Uterus (tissue), 4 donors: Measurements from ENCODE around the gene PAK3. TPM values are rescaled to one million over a fixed set of nuclear protein-coding genes. Genes with fewer than 3 reads are reported as not detected.

Experiments
- DNase-seq, 2 donors: peaks; one replicate each; pipeline ENCODE4 v3.0.0-alpha.2; 2019 to 2020
- H3K27ac ChIP-seq, 2 donors: fragments of 200-600 bp; sonication (generic); 1 replicate in 1 of 2; 2 replicates in 1 of 2; pipeline ENCODE4 v1.5.1; 2016 to 2018
- H3K27me3 ChIP-seq, 2 donors: fragments of 200-600 bp; sonication (generic); one replicate each; pipeline ENCODE4 v1.5.1; 2018 to 2019; ENCODE audit warnings: control low read depth in 1 of 2
- H3K36me3 ChIP-seq, 2 donors: fragments of 200-600 bp; sonication (generic); one replicate each; pipeline ENCODE4 v1.5.1; 2019; ENCODE audit warnings: control low read depth in 1 of 2
- H3K4me1 ChIP-seq, 2 donors: fragments of 200-600 bp; sonication (generic); one replicate each; pipeline ENCODE4 v1.5.1; 2018 to 2019; ENCODE audit warnings: control low read depth in 1 of 2
- H3K4me3 ChIP-seq, 2 donors: fragments of 200-600 bp; sonication (generic); 1 replicate in 1 of 2; 2 replicates in 1 of 2; pipeline ENCODE4 v1.5.1; 2018 to 2019; ENCODE audit warnings: mild to moderate bottlenecking in 1 of 2
- H3K9me3 ChIP-seq, 2 donors: fragments of 200-600 bp; sonication (generic); one replicate each; pipeline ENCODE4 v1.5.1; 2019; ENCODE audit warnings: control low read depth in 1 of 2
- CTCF ChIP-seq, 4 experiments: fragments of 200-600 bp in 2 of 4; fragments of 450-650 bp in 2 of 4; sonication (generic) in 2 of 4; IDR thresholded peaks; one replicate each; pipeline ENCODE4 v1.5.1; 2016 to 2019; ENCODE audit warnings: antibody characterized with exemption in 4 of 4, mild to moderate bottlenecking in 2 of 4, moderate library complexity in 1 of 4
- POLR2A ChIP-seq, 2 donors: fragments of 450-650 bp; IDR thresholded peaks; one replicate each; pipeline ENCODE4 v1.6.1; 2016; ENCODE audit warnings: antibody characterized with exemption in 2 of 2, mild to moderate bottlenecking in 1 of 2, moderate library complexity in 1 of 2
- intact Hi-C: fragments of 100-400 bp; cut with DNase I; formaldehyde crosslinking; loops from one replicate; pipeline ENCODE4 v1.15.1; 2023; ENCODE audit warnings: low total_unique reads
- total RNA-seq, 4 donors: library from RNA; depleted of rRNA in 3 of 4; stranded (reverse); fragments of >200 nt in 3 of 4; gene quantifications; one replicate each; pipeline versions ENCODE4 v1.1.0 to v1.2.4, GENCODE V29; 2014 to 2023
- donor health status: DM: yes; HTN: yes; CAD: no.

PAK3 gene
- total RNA-seq, 4 donors from 2014 or later = 2.1 to 24.8 (median 14.9) TPM

GRCh38 chrX:111116666-111117065 lies 20.7 kb downstream of the PAK3 start:
- Histone ChIP-seq H3K27ac (no peak overlapping the region), H3K9me3 (no peaks in the 10 kb centered on the region), H3K27me3 (no peaks in the 10 kb centered on the region), H3K36me3 (no peaks in the 10 kb centered on the region), H3K4me3 (no peak overlapping the region), H3K4me1 (no peaks in the 10 kb centered on the region)
- intact Hi-C loops = no loop called here
- TF ChIP-seq POLR2A (IDR thresholded peaks at IDR 0.05) (no peak), CTCF (IDR thresholded peaks at IDR 0.05) (no peak)
- no peak for DNase-seq

- Histone ChIP-seq H3K4me1 (no peaks in the 10 kb centered on the region), H3K9me3 (no peaks in the 10 kb centered on the region), H3K27me3 (no peaks in the 10 kb centered on the region), H3K4me3 (no peak overlapping the region), H3K27ac (no peak overlapping the region), H3K36me3 (no peaks in the 10 kb centered on the region)
- DNase-seq = no peak
- intact Hi-C loops = no loop called here
- no peak for TF ChIP-seq POLR2A (IDR thresholded peaks at IDR 0.05)
- no peak for TF ChIP-seq CTCF (IDR thresholded peaks at IDR 0.05)
Observed at GRCh38 chrX:111119341-111119740, 23.4 kb downstream of the PAK3 start.

- intact Hi-C loops = no loop called here
Observed at GRCh38 chrX:111123125-111123524, 27.1 kb downstream of the PAK3 start.

GRCh38 chrX:111123606-111124179 lies 27.7 kb downstream of the PAK3 start:
- Histone ChIP-seq H3K4me3 (no peak overlapping the region), H3K36me3 (no peaks in the 10 kb centered on the region), H3K9me3 (no peaks in the 10 kb centered on the region), H3K4me1 (no peaks in the 10 kb centered on the region), H3K27ac (no peak overlapping the region), H3K27me3 (peaks cover 0 to 8% of the 10 kb centered on the region in 2 donors)
- DNase-seq = no peak
- TF ChIP-seq POLR2A (IDR thresholded peaks at IDR 0.05) (no peak), CTCF (IDR thresholded peaks at IDR 0.05) (no peak)
- intact Hi-C loops = no loop called here

More at GRCh38 chrX:111123125-111123524, 27.1 kb downstream of the PAK3 start:
- no peaks in the 10 kb centered on the region for H3K9me3 ChIP-seq
- H3K27me3 ChIP-seq = peaks cover 0 to 8% of the 10 kb centered on the region in 2 donors
- H3K36me3 ChIP-seq = no peaks in the 10 kb centered on the region
- DNase-seq = no peak
- H3K4me3 ChIP-seq = no peak overlapping the region
- TF ChIP-seq POLR2A (IDR thresholded peaks at IDR 0.05) (no peak), CTCF (IDR thresholded peaks at IDR 0.05) (no peak)
- no peaks in the 10 kb centered on the region for H3K4me1 ChIP-seq
- H3K27ac ChIP-seq = no peak overlapping the region

GRCh38 chrX:111124418-111124817 lies 28.4 kb downstream of the PAK3 start:
- DNase-seq = no peak
- H3K36me3 ChIP-seq = no peaks in the 10 kb centered on the region
- no peak overlapping the region for H3K27ac ChIP-seq
- no peaks in the 10 kb centered on the region for H3K4me1 ChIP-seq
- H3K9me3 ChIP-seq = no peaks in the 10 kb centered on the region
- peaks cover 0 to 8% of the 10 kb centered on the region in 2 donors for H3K27me3 ChIP-seq
- H3K4me3 ChIP-seq = no peak overlapping the region
- no peak for TF ChIP-seq POLR2A (IDR thresholded peaks at IDR 0.05)
- TF ChIP-seq CTCF (IDR thresholded peaks at IDR 0.05) = no peak
- intact Hi-C loops = no loop called here
